ENCODE measurements around the gene SKI. TPM values are rescaled to one million over a fixed set of nuclear protein-coding genes. Genes with fewer than 3 reads are reported as not detected.

The SKI gene
- total RNA-seq, 1 experiment from 2014 or later, result 89.5 TPM

DNA sequence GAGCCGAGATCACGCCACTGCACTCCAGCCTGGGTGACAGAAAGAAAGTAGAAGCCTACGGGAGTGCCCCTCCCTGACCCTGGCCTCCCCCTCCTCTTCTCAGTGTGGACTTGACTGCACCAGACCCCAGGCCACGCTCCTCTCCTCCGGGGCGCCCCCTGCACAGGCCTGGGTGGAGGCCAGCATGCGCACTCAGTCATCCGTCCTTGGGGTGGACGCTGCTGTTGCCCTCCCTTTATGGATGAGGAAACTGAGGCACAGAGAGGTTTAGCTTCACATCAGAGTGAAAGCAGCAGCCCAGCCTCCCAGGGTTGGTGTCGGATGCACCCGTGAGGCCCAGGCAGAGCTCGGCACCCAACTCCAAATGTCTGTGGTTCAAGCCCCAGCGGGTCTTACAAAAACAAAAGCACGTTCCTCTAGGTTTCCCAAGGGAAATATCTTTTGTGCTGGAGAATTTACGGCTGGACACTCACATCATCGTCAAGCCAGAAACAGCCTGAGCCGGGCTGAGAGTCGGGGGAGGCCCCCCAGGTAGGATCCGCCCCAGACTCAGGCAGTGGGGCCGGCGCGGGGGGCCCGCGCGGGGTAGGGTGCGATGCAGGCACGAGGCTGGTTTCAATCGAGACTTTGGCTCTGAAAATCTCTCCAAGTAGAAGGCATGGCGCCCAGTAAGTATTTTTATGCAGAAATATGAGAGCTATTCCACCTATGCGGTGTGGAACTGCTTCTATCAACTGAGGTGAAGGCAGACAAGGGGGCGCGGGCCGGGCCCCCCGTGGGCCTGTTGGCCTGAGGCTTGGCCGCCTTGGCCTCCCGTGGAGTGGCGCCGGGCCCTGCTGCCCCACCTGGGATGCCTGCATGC, 126.6 kb downstream of the SKI start:
- no peaks in the 10 kb centered on the region for H3K9me3 Mint-ChIP-seq
- H3K27ac ChIP-seq (ENCODE audit: insufficient read length, low read depth, low read length), result no peak overlapping the region
- H3K14ac ChIP-seq (ENCODE audit: insufficient read depth, low read length), result no peak overlapping the region
- no peaks in the 10 kb centered on the region for H3K27me3 ChIP-seq (ENCODE audit: insufficient read depth, low read length)
- H3K18ac ChIP-seq (ENCODE audit: insufficient read length, low read depth, low read length), result no peak overlapping the region
- no peak overlapping the region for H2AK5ac ChIP-seq (ENCODE audit: insufficient read length, low read length)
- no peak overlapping the region for H3K4ac ChIP-seq (ENCODE audit: low read depth, low read length)
- H3K23me2 ChIP-seq (ENCODE audit: insufficient read length, low read depth, low read length, poor library complexity, severe bottlenecking), result no peaks in the 10 kb centered on the region
- H3K27me3 Mint-ChIP-seq (ENCODE audit: low read depth), result no peaks in the 10 kb centered on the region
- no peak overlapping the region for H2BK20ac ChIP-seq (ENCODE audit: low read depth, low read length, poor library complexity, severe bottlenecking)
- no peak overlapping the region for H2BK120ac ChIP-seq (ENCODE audit: low read depth, low read length, poor library complexity, severe bottlenecking)
- no peaks in the 10 kb centered on the region for H4K20me1 ChIP-seq (ENCODE audit: control insufficient read depth, insufficient read depth, insufficient read length)
- no peaks in the 10 kb centered on the region for H3K9me3 ChIP-seq (ENCODE audit: control insufficient read depth, low read depth, low read length)
- H2BK12ac ChIP-seq (ENCODE audit: insufficient read length, low read depth, low read length), result no peak overlapping the region
- H4K5ac ChIP-seq (ENCODE audit: insufficient read length, low read depth, low read length), result no peak overlapping the region
- no peaks in the 10 kb centered on the region for H3K4me1 ChIP-seq (ENCODE audit: insufficient read depth, low read length)
- no peak overlapping the region for H2AFZ ChIP-seq (ENCODE audit: low read length)
- H3K4me1 Mint-ChIP-seq, result no peaks in the 10 kb centered on the region
- no peak overlapping the region for H2BK5ac ChIP-seq (ENCODE audit: insufficient read length, low read length)
- H3K56ac ChIP-seq (ENCODE audit: insufficient read length, low read depth, low read length), result no peak overlapping the region
- H3K9ac ChIP-seq (ENCODE audit: extremely low read depth, insufficient read length, low read length), result no peak overlapping the region
- H4K91ac ChIP-seq (ENCODE audit: insufficient read length, low read depth, low read length), result no peak overlapping the region
- TF ChIP-seq, protein P1, sequence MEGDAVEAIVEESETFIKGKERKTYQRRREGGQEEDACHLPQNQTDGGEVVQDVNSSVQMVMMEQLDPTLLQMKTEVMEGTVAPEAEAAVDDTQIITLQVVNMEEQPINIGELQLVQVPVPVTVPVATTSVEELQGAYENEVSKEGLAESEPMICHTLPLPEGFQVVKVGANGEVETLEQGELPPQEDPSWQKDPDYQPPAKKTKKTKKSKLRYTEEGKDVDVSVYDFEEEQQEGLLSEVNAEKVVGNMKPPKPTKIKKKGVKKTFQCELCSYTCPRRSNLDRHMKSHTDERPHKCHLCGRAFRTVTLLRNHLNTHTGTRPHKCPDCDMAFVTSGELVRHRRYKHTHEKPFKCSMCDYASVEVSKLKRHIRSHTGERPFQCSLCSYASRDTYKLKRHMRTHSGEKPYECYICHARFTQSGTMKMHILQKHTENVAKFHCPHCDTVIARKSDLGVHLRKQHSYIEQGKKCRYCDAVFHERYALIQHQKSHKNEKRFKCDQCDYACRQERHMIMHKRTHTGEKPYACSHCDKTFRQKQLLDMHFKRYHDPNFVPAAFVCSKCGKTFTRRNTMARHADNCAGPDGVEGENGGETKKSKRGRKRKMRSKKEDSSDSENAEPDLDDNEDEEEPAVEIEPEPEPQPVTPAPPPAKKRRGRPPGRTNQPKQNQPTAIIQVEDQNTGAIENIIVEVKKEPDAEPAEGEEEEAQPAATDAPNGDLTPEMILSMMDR (conservative IDR thresholded peaks at IDR 0.05), result no peak
- H3K79me1 ChIP-seq (ENCODE audit: insufficient read depth, low read depth, low read length, poor library complexity, severe bottlenecking), result no peaks in the 10 kb centered on the region
- no peak overlapping the region for H3K27ac Mint-ChIP-seq
- no peak overlapping the region for H3K4me3 Mint-ChIP-seq
- DNase-seq, result no peak
- no peak overlapping the region for H3T11ph ChIP-seq (ENCODE audit: low read length)
- H3K79me2 ChIP-seq (ENCODE audit: insufficient read depth, low read length), result no peaks in the 10 kb centered on the region
- H3K23ac ChIP-seq (ENCODE audit: insufficient read length, low read depth, low read length), result no peak overlapping the region
- H2BK15ac ChIP-seq (ENCODE audit: low read depth, low read length), result no peak overlapping the region
- no peaks in the 10 kb centered on the region for H3K36me3 Mint-ChIP-seq (ENCODE audit: insufficient read depth in 1 of 3, low read depth in 3 of 3)
- no peak overlapping the region for H3K4me2 ChIP-seq (ENCODE audit: insufficient read depth, insufficient read length, low read length)
- no peak overlapping the region for H4K8ac ChIP-seq (replicated peaks; ENCODE audit: insufficient read length, low read depth, low read length)
- WGBS (ENCODE audit: extremely low coverage, insufficient read length, low lambda C conversion rate), result no CpG with 5 or more reads among the region's 38 CpGs
